ENCODE results near the gene MTIF3.

DNA sequence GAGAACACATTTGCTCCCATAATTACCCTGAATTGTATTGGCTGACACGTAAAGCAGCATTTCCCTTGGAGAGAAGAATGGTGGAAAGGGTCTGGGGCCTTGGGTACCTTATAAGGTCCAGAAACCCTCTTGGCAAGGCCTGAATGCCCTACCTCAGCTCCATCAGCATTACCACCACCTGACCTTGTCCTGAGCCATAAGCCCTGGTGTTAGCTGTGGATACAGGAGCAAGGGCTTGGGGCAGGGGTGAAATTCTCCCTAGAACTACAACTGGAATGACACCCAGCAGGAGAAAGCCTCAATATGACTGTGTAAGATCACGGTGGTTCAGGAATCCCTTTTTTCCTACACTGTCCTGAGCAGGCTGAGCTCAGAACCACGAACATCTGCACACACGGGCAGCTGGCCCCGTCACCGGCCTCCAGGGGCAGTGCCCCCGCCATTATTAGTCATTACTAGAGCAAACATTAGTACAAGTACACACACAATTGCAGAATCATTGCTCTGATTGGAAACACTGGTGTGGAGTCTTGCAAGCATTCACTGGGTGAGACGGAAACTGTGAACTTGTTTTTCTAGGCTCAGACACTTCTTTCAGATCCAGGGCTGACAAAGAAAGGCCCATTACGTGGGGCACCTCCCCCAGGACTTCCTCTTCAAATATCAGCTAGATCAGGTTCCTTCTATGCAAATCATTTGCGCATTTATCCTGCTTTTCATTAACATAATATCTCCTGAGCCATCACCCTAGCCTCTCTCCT is 26.8 kb upstream of the MTIF3 start:
- TF ChIP-seq POLR2AphosphoS5 (IDR thresholded peaks at IDR 0.05) (no peak), POLR2A (IDR thresholded peaks at IDR 0.05) (no peak)
